Neural cell (in vitro differentiated cells): ENCODE results near the gene HIPK2. TPM values are rescaled to one million over a fixed set of nuclear protein-coding genes. Genes with fewer than 3 reads are reported as not detected.

Experiments
- H2AFZ ChIP-seq: fragments of 200-600, 300-800 bp; sonication (generic), shearing (Covaris generic); 2 replicates; pipeline ENCODE4 v1.6.0; 2014; ENCODE audit warnings: low read depth, mild to moderate bottlenecking, antibody characterized with exemption, low read length, moderate library complexity
- H3F3A ChIP-seq: fragments of 200-600 bp; shearing (Covaris generic); 2 replicates; pipeline ENCODE4 v1.6.1; 2016; ENCODE audit warnings: mild to moderate bottlenecking, moderate library complexity, mixed read lengths, antibody characterized with exemption, low read length; ENCODE audit not compliant: insufficient read depth, poor library complexity, severe bottlenecking
- H3K27ac ChIP-seq: fragments of 200-600, 300-800 bp; sonication (generic), shearing (Covaris generic); 2 replicates; pipeline ENCODE4 v1.5.1; 2014; ENCODE audit warnings: mild to moderate bottlenecking, low read length, moderate library complexity
- H3K27me3 ChIP-seq: fragments of 300-800, 200-600 bp; sonication (generic), shearing (Covaris generic); 2 replicates; pipeline ENCODE4 v1.6.0; 2014; ENCODE audit warnings: mild to moderate bottlenecking, low read depth, low read length, moderate library complexity; ENCODE audit not compliant: insufficient read depth
- H3K36me3 ChIP-seq: fragments of 300-800, 200-600 bp; sonication (generic), shearing (Covaris generic); 2 replicates; pipeline ENCODE4 v1.5.1; 2014; ENCODE audit warnings: mild to moderate bottlenecking, antibody characterized with exemption, low read length, moderate library complexity; ENCODE audit not compliant: insufficient read depth
- H3K4me2 ChIP-seq: fragments of 300-800, 200-600 bp; sonication (generic), shearing (Covaris generic); 2 replicates; pipeline ENCODE4 v1.6.0; 2014; ENCODE audit warnings: mild to moderate bottlenecking, low read length
- H3K4me3 ChIP-seq: fragments of 300-800, 200-600 bp; sonication (generic), shearing (Covaris generic); 2 replicates; pipeline ENCODE4 v1.5.1; 2014; ENCODE audit warnings: mild to moderate bottlenecking, low read length, moderate library complexity
- H3K79me2 ChIP-seq: fragments of 200-600 bp; shearing (Covaris generic); replicated peaks from 2 replicates; pipeline ENCODE4 v1.6.0; 2014; ENCODE audit warnings: mild to moderate bottlenecking, low read length, moderate library complexity; ENCODE audit not compliant: insufficient read depth
- H3K9ac ChIP-seq: fragments of 300-800, 200-600 bp; sonication (generic), shearing (Covaris generic); 2 replicates; pipeline ENCODE4 v1.6.1; 2016; ENCODE audit warnings: mild to moderate bottlenecking, low read length, mixed read lengths
- H3K9me2 ChIP-seq: fragments of 200-600 bp; shearing (Covaris generic); 2 replicates; pipeline ENCODE4 v1.6.1; 2016; ENCODE audit warnings: mild to moderate bottlenecking, low read length, mixed read lengths; ENCODE audit not compliant: insufficient read depth
- H3K9me3 ChIP-seq: fragments of 200-600, 300-800 bp; sonication (generic), shearing (Covaris generic); 2 replicates; pipeline ENCODE4 v1.6.1; 2016; ENCODE audit warnings: mild to moderate bottlenecking, mixed run types, low read length, moderate library complexity, mixed read lengths
- H4K20me1 ChIP-seq: fragments of 200-600 bp; shearing (Covaris generic); 2 replicates; pipeline ENCODE4 v1.6.1; 2016; ENCODE audit warnings: mild to moderate bottlenecking, mixed run types; ENCODE audit not compliant: insufficient read depth
- EP300 ChIP-seq: fragments of 450-650 bp; conservative IDR thresholded peaks from 2 replicates; pipeline ENCODE4 v1.6.1; 2014; ENCODE audit warnings: antibody characterized with exemption, mild to moderate bottlenecking, moderate library complexity; ENCODE audit not compliant: poor library complexity, severe bottlenecking
- EZH2 ChIP-seq: fragments of 200-600, 300-800 bp; shearing (Covaris generic), sonication (generic); IDR thresholded peaks from 2 replicates; pipeline ENCODE4 v1.6.1; 2014; ENCODE audit warnings: antibody characterized with exemption, low read length, borderline replicate concordance, mild to moderate bottlenecking; ENCODE audit not compliant: insufficient read depth, poor library complexity, severe bottlenecking
- MXI1 ChIP-seq: fragments of 450-650 bp; conservative IDR thresholded peaks from 2 replicates; pipeline ENCODE4 v1.6.1; 2014; ENCODE audit warnings: antibody characterized with exemption, mild to moderate bottlenecking; ENCODE audit not compliant: poor library complexity, severe bottlenecking
- POLR2AphosphoS5 ChIP-seq: IDR thresholded peaks from 2 replicates; pipeline ENCODE4 v1.6.1; 2012
- RAD21 ChIP-seq: fragments of 450-650 bp; conservative IDR thresholded peaks from 2 replicates; pipeline ENCODE4 v1.6.1; 2014; ENCODE audit warnings: antibody characterized with exemption, mild to moderate bottlenecking, moderate library complexity
- SMC3 ChIP-seq: fragments of 450-650 bp; conservative IDR thresholded peaks from 2 replicates; pipeline ENCODE4 v1.6.1; 2014; ENCODE audit warnings: antibody characterized with exemption, mild to moderate bottlenecking, moderate library complexity; ENCODE audit not compliant: poor library complexity
- TAF1 ChIP-seq: IDR thresholded peaks from 2 replicates; pipeline ENCODE4 v1.6.1; 2012; ENCODE audit warnings: low read depth
- polyA plus RNA-seq: library from polyadenylated mRNA; depleted of rRNA; stranded (reverse); fragments of >200 nt; gene quantifications from 2 replicates; pipeline ENCODE4 v1.2.3, GENCODE V29; 2014
- TF ChIP-seq, protein P1 (sequence below): fragments of 450-650 bp; IDR thresholded peaks from 2 replicates; pipeline ENCODE4 v1.5.1; 2014; ENCODE audit warnings: antibody characterized with exemption, mild to moderate bottlenecking, moderate library complexity; ENCODE audit not compliant: poor library complexity, severe bottlenecking
- TF ChIP-seq, protein P2 (sequence below): IDR thresholded peaks from 2 replicates; pipeline ENCODE4 v1.6.1; 2012; ENCODE audit warnings: borderline replicate concordance

The HIPK2 gene
- polyA plus RNA-seq, 1 donor from 2014 or later = 8.5 TPM

DNA sequence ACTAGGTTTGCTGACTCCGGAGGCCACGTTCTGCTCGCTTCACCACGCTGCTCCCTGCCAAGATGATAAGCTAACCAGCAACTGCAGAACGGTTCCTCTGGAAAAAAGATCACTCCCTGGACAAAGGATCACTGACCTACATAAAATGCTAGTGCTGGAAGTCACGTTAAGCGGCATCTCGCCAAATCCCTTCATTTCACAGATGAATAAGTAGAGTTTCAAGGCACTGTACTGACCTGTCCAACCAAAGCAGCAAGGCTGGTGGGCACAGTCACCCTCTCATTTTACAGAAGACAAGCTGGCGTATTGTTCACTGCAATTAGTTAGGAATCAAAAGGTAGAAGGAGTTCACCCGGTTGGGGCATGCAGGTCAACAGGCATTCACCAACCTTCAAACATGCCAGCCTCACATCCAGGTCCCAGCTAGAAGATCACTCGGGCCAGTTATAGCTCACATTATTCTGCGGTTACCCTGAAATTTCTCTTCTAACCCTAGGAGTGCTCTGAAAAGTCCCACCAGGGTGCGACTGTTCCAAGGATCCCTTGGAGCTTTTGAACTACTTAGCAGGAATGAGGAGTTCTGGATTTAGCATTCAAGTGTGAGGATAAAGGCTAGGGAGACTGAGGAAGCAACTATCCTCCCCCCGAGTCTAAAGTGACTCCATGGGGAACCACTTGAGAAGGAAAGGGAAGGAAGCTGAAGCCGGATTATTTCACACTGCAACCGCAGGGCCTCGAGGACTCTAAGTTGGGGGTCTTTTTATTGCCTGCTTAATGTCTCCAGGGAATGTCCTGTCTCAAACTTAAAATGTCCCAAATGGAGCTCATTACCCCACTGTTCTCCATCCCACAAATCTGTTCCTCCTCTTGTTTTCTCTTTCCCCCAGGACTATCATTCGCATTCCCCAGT, 32.8 kb downstream of the HIPK2 start:
- TF ChIP-seq, protein P1, sequence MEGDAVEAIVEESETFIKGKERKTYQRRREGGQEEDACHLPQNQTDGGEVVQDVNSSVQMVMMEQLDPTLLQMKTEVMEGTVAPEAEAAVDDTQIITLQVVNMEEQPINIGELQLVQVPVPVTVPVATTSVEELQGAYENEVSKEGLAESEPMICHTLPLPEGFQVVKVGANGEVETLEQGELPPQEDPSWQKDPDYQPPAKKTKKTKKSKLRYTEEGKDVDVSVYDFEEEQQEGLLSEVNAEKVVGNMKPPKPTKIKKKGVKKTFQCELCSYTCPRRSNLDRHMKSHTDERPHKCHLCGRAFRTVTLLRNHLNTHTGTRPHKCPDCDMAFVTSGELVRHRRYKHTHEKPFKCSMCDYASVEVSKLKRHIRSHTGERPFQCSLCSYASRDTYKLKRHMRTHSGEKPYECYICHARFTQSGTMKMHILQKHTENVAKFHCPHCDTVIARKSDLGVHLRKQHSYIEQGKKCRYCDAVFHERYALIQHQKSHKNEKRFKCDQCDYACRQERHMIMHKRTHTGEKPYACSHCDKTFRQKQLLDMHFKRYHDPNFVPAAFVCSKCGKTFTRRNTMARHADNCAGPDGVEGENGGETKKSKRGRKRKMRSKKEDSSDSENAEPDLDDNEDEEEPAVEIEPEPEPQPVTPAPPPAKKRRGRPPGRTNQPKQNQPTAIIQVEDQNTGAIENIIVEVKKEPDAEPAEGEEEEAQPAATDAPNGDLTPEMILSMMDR = no peak
- TF ChIP-seq RAD21 (no peak), EZH2 (no peak), POLR2AphosphoS5 (no peak), TAF1 (no peak), MXI1 (no peak), EP300 (no peak), SMC3 (no peak)
- TF ChIP-seq, protein P2, sequence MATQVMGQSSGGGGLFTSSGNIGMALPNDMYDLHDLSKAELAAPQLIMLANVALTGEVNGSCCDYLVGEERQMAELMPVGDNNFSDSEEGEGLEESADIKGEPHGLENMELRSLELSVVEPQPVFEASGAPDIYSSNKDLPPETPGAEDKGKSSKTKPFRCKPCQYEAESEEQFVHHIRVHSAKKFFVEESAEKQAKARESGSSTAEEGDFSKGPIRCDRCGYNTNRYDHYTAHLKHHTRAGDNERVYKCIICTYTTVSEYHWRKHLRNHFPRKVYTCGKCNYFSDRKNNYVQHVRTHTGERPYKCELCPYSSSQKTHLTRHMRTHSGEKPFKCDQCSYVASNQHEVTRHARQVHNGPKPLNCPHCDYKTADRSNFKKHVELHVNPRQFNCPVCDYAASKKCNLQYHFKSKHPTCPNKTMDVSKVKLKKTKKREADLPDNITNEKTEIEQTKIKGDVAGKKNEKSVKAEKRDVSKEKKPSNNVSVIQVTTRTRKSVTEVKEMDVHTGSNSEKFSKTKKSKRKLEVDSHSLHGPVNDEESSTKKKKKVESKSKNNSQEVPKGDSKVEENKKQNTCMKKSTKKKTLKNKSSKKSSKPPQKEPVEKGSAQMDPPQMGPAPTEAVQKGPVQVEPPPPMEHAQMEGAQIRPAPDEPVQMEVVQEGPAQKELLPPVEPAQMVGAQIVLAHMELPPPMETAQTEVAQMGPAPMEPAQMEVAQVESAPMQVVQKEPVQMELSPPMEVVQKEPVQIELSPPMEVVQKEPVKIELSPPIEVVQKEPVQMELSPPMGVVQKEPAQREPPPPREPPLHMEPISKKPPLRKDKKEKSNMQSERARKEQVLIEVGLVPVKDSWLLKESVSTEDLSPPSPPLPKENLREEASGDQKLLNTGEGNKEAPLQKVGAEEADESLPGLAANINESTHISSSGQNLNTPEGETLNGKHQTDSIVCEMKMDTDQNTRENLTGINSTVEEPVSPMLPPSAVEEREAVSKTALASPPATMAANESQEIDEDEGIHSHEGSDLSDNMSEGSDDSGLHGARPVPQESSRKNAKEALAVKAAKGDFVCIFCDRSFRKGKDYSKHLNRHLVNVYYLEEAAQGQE = no peak
- Histone ChIP-seq H3K27ac (no peak overlapping the region), H3K27me3 (no peaks in the 10 kb centered on the region), H3K9ac (no peak overlapping the region), H3K9me2 (no peaks in the 10 kb centered on the region), H3K4me2 (no peak overlapping the region), H3F3A (no peaks in the 10 kb centered on the region), H2AFZ (no peak overlapping the region), H3K36me3 (no peaks in the 10 kb centered on the region), H4K20me1 (peaks cover 6% of the 10 kb centered on the region), H3K79me2 (peaks cover 46% of the 10 kb centered on the region), H3K9me3 (no peaks in the 10 kb centered on the region), H3K4me3 (no peak overlapping the region)

DNA sequence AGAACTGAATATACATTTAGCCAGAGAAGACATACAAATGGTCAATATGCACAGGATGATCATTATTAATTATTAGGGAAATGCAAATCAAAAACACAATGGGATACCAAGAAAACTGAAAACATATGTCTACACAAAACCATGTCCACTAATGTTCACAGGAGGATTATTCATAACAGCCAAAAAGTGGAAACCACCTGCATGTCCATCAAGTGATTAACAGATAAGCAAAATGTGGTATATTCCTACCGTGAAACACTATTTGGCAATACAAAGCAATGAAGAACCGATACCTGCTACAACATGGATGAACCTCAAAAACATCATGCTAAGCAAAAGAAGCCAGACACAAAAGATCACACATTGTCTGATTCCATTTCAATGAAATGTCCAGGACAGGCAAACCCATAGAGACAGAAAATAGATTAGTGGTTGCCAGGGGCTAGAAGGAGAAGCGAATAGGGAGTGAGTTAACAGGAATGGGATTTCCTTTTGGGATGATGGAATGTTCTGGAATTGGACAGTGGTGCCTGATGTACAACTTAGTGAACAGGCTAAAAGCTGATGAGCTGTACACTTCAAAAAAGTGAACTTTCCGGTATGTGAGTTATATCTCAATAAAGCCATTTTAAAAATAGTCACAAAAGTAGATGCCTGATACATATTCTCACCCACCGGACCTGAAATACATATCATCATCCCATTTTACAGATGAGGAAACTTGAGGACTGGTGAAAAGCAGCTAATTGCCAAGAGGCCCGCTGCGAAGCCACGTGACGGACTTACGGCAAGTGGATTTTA, 33.6 kb downstream of the HIPK2 start:
- peaks cover 6% of the 10 kb centered on the region for H4K20me1 ChIP-seq
- H3K9me2 ChIP-seq = no peaks in the 10 kb centered on the region
- TF ChIP-seq POLR2AphosphoS5 = no peak
- no peak for TF ChIP-seq TAF1
- TF ChIP-seq MXI1 = no peak
- no peak for TF ChIP-seq EZH2
- TF ChIP-seq, protein P1 = no peak
- no peak for TF ChIP-seq RAD21
- no peak for TF ChIP-seq SMC3
- TF ChIP-seq, protein P2 = no peak
- H3K27ac ChIP-seq = no peak overlapping the region
- no peaks in the 10 kb centered on the region for H3F3A ChIP-seq
- H3K9ac ChIP-seq = no peak overlapping the region
- no peak overlapping the region for H3K4me3 ChIP-seq
- H2AFZ ChIP-seq = no peak overlapping the region
- H3K9me3 ChIP-seq = no peaks in the 10 kb centered on the region
- H3K27me3 ChIP-seq = no peaks in the 10 kb centered on the region
- no peak overlapping the region for H3K4me2 ChIP-seq
- peaks cover 41% of the 10 kb centered on the region for H3K79me2 ChIP-seq
- no peaks in the 10 kb centered on the region for H3K36me3 ChIP-seq
